Suprapubic skin (tissue), 4 donors: ENCODE data around the gene APOBEC3F.
"Not testable (repeated sequence)": the region's sequence is repeated elsewhere in the genome, so short reads cannot be mapped to it uniquely, and the experiment has no call there.

Source experiments
- CTCF ChIP-seq, 2 donors: fragments of 200-600 bp in 1 of 2; fragments of 450-650 bp in 1 of 2; sonication (generic) in 1 of 2; IDR thresholded peaks; one replicate each; pipeline ENCODE4 v1.5.1; 2016 to 2019; ENCODE audit warnings: antibody characterized with exemption in 2 of 2, mild to moderate bottlenecking in 1 of 2, moderate library complexity in 1 of 2
- EP300 ChIP-seq: sonication (generic); formaldehyde crosslinking; IDR thresholded peaks from one replicate; pipeline ENCODE4 v1.6.1; 2017; ENCODE audit warnings: antibody characterized with exemption
- POLR2A ChIP-seq, 2 donors: fragments of 450-650 bp; IDR thresholded peaks; one replicate each; pipeline ENCODE4 v1.6.1; 2017; ENCODE audit warnings: antibody characterized with exemption in 2 of 2, mild to moderate bottlenecking in 2 of 2, moderate library complexity in 2 of 2
- POLR2AphosphoS5 ChIP-seq, 3 donors: sonication (generic); formaldehyde crosslinking; IDR thresholded peaks; one replicate each; pipeline ENCODE4 v1.6.1; 2017; ENCODE audit warnings: antibody characterized with exemption in 3 of 3

- not testable (repeated sequence) for TF ChIP-seq POLR2A (IDR thresholded peaks at IDR 0.05); CTCF (IDR thresholded peaks at IDR 0.05); EP300; POLR2AphosphoS5 (IDR thresholded peaks at IDR 0.05)
Measured at GRCh38 chr22:39063904-39064303, 23.2 kb downstream of the APOBEC3F start.
